Gastroesophageal sphincter (tissue), 4 donors: ENCODE data around the gene PTPRD. TPM values are rescaled to one million over a fixed set of nuclear protein-coding genes. Genes with fewer than 3 reads are reported as not detected.

Source experiments
- ATAC-seq: fragments of 150-250 bp; one replicate; pipeline ENCODE4 v1.9.1; 2016; ENCODE audit warnings: mild to moderate bottlenecking, moderate library complexity
- H3K27ac ChIP-seq, 4 donors: fragments of 200-600 bp; sonication (generic) in 3 of 4; 1 replicate in 3 of 4; 2 replicates in 1 of 4; pipeline ENCODE4 v1.5.1; 2016 to 2019
- H3K27me3 ChIP-seq: fragments of 200-600 bp; sonication (generic); one replicate; pipeline ENCODE4 v1.5.1; 2019
- H3K36me3 ChIP-seq, 2 donors: fragments of 200-600 bp; sonication (generic); one replicate each; pipeline ENCODE4 v1.5.1; 2019; ENCODE audit warnings: control low read depth in 1 of 2
- H3K4me1 ChIP-seq, 3 donors: fragments of 200-600 bp; sonication (generic); 1 replicate in 2 of 3; 2 replicates in 1 of 3; pipeline ENCODE4 v1.5.1; 2016 to 2019; ENCODE audit warnings: control low read depth in 2 of 3
- H3K4me3 ChIP-seq, 2 donors: fragments of 200-600 bp; sonication (generic); one replicate each; pipeline ENCODE4 v1.5.1; 2019; ENCODE audit warnings: mild to moderate bottlenecking in 1 of 2, moderate library complexity in 1 of 2
- H3K9me3 ChIP-seq, 3 donors: fragments of 200-600 bp; sonication (generic); one replicate each; pipeline ENCODE4 v1.5.1; 2017 to 2019; ENCODE audit warnings: control low read depth in 2 of 3
- CTCF ChIP-seq, 4 experiments: fragments of 200-600 bp in 2 of 4; fragments of 450-650 bp in 2 of 4; sonication (generic) in 1 of 4; IDR thresholded peaks; one replicate each; pipeline ENCODE4 v1.5.1; 2017 to 2019; ENCODE audit warnings: antibody characterized with exemption in 4 of 4, mild to moderate bottlenecking in 2 of 4, moderate library complexity in 2 of 4
- EP300 ChIP-seq: sonication (generic); formaldehyde crosslinking; IDR thresholded peaks from one replicate; pipeline ENCODE4 v1.6.1; 2017; ENCODE audit warnings: antibody characterized with exemption, mild to moderate bottlenecking
- POLR2A ChIP-seq, 2 donors: fragments of 450-650 bp; IDR thresholded peaks; one replicate each; pipeline ENCODE4 v1.6.1; 2017; ENCODE audit warnings: antibody characterized with exemption in 2 of 2, mild to moderate bottlenecking in 2 of 2, moderate library complexity in 1 of 2
- POLR2AphosphoS5 ChIP-seq: sonication (generic); formaldehyde crosslinking; IDR thresholded peaks from one replicate; pipeline ENCODE4 v1.6.1; 2017; ENCODE audit warnings: antibody characterized with exemption
- WGBS, 2 donors: methylation state at CpG; one replicate each; pipeline ENCODE4 v1.1.5; 2018; ENCODE audit warnings: low coverage in 1 of 2; 5-methylcytosine and 5-hydroxymethylcytosine counted together
- total RNA-seq, 4 donors: library from RNA; depleted of rRNA; stranded (reverse); fragments of >200 nt; gene quantifications; one replicate each; pipeline ENCODE4 v1.1.0, GENCODE V29; 2016

PTPRD gene
- total RNA-seq, 4 donors from 2014 or later: 3.5 to 53.9 (median 15.8) TPM

DNA sequence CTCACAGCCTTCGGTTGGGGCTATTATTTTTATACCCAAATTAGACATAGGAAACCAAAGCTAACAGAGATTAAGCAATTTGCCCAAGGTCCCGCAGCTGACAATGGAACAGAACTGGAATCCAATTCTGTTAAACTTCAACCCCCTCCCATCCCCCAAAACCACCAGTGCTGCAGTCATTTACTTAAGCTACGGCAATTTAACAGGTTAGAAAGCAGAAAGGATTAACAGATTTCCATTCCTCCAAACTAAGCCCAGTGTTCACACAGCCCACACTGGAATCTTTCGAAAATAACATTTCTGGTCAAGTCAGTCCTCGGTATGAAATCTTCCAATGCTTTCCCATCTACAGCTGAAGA is 1790.2 kb downstream of the PTPRD start:
- ATAC-seq: no peak
- Histone ChIP-seq H3K9me3 (no peaks in the 10 kb centered on the region), H3K27me3 (no peaks in the 10 kb centered on the region), H3K36me3 (no peaks in the 10 kb centered on the region), H3K27ac (no peak overlapping the region), H3K4me1 (no peaks in the 10 kb centered on the region), H3K4me3 (no peak overlapping the region)
- 83 to 88% methylated on average over 5 of the region's 5 CpGs for WGBS, 2 donors
- no peak for TF ChIP-seq EP300
- TF ChIP-seq POLR2AphosphoS5: no peak
- no peak for TF ChIP-seq POLR2A (IDR thresholded peaks at IDR 0.05)
- no peak for TF ChIP-seq CTCF (IDR thresholded peaks at IDR 0.05)

- ATAC-seq: no peak
Measured at GRCh38 chr9:8821910-8822666, 1790.7 kb downstream of the PTPRD start.

DNA sequence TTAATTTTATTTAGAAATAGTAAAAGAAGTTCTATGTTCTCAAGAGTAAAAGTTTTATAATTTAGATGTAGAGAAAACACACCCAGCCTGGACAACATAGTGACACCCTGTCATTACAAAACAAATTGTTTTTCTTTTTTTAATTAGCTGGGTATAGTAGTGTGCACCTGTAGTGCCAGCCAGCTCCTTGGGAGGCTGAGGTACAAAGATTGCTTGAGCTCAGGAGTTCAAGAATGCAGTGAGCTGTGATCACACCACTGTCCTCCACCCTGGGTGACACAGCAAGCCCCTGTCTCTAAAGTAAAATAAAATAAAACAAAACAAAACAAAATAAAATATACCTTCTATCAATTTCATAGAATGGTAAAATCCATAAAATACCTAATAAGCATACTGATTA is 1795.5 kb downstream of the PTPRD start:
- no peak for TF ChIP-seq POLR2AphosphoS5
- TF ChIP-seq POLR2A (IDR thresholded peaks at IDR 0.05): no peak
- TF ChIP-seq EP300: no peak
- no peak for TF ChIP-seq CTCF (IDR thresholded peaks at IDR 0.05)
- Histone ChIP-seq H3K9me3 (no peaks in the 10 kb centered on the region), H3K36me3 (no peaks in the 10 kb centered on the region), H3K4me1 (no peaks in the 10 kb centered on the region), H3K4me3 (no peak overlapping the region), H3K27ac (no peak overlapping the region), H3K27me3 (no peaks in the 10 kb centered on the region)
- no peak for ATAC-seq

More at GRCh38 chr9:8821910-8822666, 1790.7 kb downstream of the PTPRD start:
- H3K4me3 ChIP-seq: no peak overlapping the region
- WGBS, 2 donors: 80 to 88% methylated on average over 4 of the region's 4 CpGs
- no peaks in the 10 kb centered on the region for H3K4me1 ChIP-seq
- H3K9me3 ChIP-seq: no peaks in the 10 kb centered on the region
- no peak for TF ChIP-seq POLR2A (IDR thresholded peaks at IDR 0.05)
- H3K27ac ChIP-seq: no peak overlapping the region
- no peaks in the 10 kb centered on the region for H3K36me3 ChIP-seq
- no peaks in the 10 kb centered on the region for H3K27me3 ChIP-seq

GRCh38 chr9:8816361-8816760 is 1796.4 kb downstream of the PTPRD start:
- no peaks in the 10 kb centered on the region for H3K4me1 ChIP-seq
- no peak for ATAC-seq
- no peaks in the 10 kb centered on the region for H3K36me3 ChIP-seq
- H3K27ac ChIP-seq: no peak overlapping the region
- TF ChIP-seq CTCF (IDR thresholded peaks at IDR 0.05) (no peak), EP300 (no peak), POLR2A (IDR thresholded peaks at IDR 0.05) (no peak), POLR2AphosphoS5 (no peak)
- no peaks in the 10 kb centered on the region for H3K27me3 ChIP-seq
- no peaks in the 10 kb centered on the region for H3K9me3 ChIP-seq
- H3K4me3 ChIP-seq: no peak overlapping the region
- 0 to 30% methylated on average over 2 of the region's 2 CpGs for WGBS, 2 donors

GRCh38 chr9:8815931-8816330 is 1796.9 kb downstream of the PTPRD start:
- Histone ChIP-seq H3K4me1 (no peaks in the 10 kb centered on the region), H3K36me3 (no peaks in the 10 kb centered on the region), H3K9me3 (no peaks in the 10 kb centered on the region), H3K27me3 (no peaks in the 10 kb centered on the region), H3K27ac (no peak overlapping the region), H3K4me3 (no peak overlapping the region)
- TF ChIP-seq POLR2AphosphoS5 (no peak), CTCF (IDR thresholded peaks at IDR 0.05) (no peak), EP300 (no peak)
- no peak for ATAC-seq
- 14 to 80% methylated on average over 1 of the region's 1 CpG for WGBS, 2 donors
